CD4-positive, CD25-positive, alpha-beta regulatory T cell (primary cell): ENCODE results near the gene EFNB3. TPM values are rescaled to one million over a fixed set of nuclear protein-coding genes. Genes with fewer than 3 reads are reported as not detected.

Source experiments
- ATAC-seq, 2 donors: fragments of 150-1000 bp; cut with Tn5 transposase; one replicate each; pipeline ENCODE4 v1.10.0; 2021; ENCODE audit warnings: low read depth in 2 of 2, moderate number of reproducible peaks in 2 of 2, moderate library complexity in 1 of 2
- DNase-seq, 3 donors: peaks; one replicate each; pipeline versions ENCODE4 v3.0.0 to v3.0.0-alpha.2; 2012 to 2022; ENCODE audit warnings: mixed read lengths in 1 of 3
- H3K27ac ChIP-seq: one replicate; pipeline ENCODE4 v1.7.0; 2013; ENCODE audit warnings: mild to moderate bottlenecking, low read length; ENCODE audit not compliant: insufficient read depth, poor library complexity, severe bottlenecking
- H3K27me3 ChIP-seq: one replicate; pipeline ENCODE4 v1.7.0; 2013; ENCODE audit warnings: low read length; ENCODE audit not compliant: control insufficient read depth, insufficient read depth
- H3K36me3 ChIP-seq: one replicate; pipeline ENCODE4 v1.7.0; 2013; ENCODE audit warnings: mild to moderate bottlenecking, low read length, moderate library complexity; ENCODE audit not compliant: control insufficient read depth, insufficient read depth
- H3K4me1 ChIP-seq: 2 replicates; pipeline ENCODE4 v1.7.0; 2013; ENCODE audit warnings: mild to moderate bottlenecking, low read length; ENCODE audit not compliant: insufficient read depth, control insufficient read depth, poor library complexity, severe bottlenecking
- H3K4me3 ChIP-seq: one replicate; pipeline ENCODE4 v1.7.0; 2013; ENCODE audit warnings: low read depth, mild to moderate bottlenecking, low read length, moderate library complexity
- H3K9me3 ChIP-seq, 2 experiments: 1 replicate in 1 of 2; 2 replicates in 1 of 2; pipeline ENCODE4 v1.7.0; 2013; ENCODE audit warnings: low read length in 2 of 2, mild to moderate bottlenecking in 1 of 2, moderate library complexity in 1 of 2; ENCODE audit not compliant: control insufficient read depth in 2 of 2
- H3K27ac Mint-ChIP-seq, 3 donors: one replicate each; pipeline ENCODE4 v1.8.0; 2020 to 2022; ENCODE audit warnings: mild to moderate bottlenecking in 3 of 3, mixed read lengths in 3 of 3, moderate library complexity in 2 of 3
- H3K27me3 Mint-ChIP-seq: one replicate; pipeline ENCODE4 v1.8.0; 2022; ENCODE audit warnings: mild to moderate bottlenecking, mixed read lengths
- H3K36me3 Mint-ChIP-seq: one replicate; pipeline ENCODE4 v1.8.0; 2020; ENCODE audit warnings: mixed read lengths
- H3K4me1 Mint-ChIP-seq, 4 donors: one replicate each; pipeline ENCODE4 v1.8.0; 2020 to 2022; ENCODE audit warnings: mixed read lengths in 4 of 4, mild to moderate bottlenecking in 1 of 4
- H3K4me3 Mint-ChIP-seq, 4 donors: one replicate each; pipeline ENCODE4 v1.8.0; 2020 to 2022; ENCODE audit warnings: mild to moderate bottlenecking in 4 of 4, mixed read lengths in 4 of 4, moderate library complexity in 3 of 4
- H3K9me3 Mint-ChIP-seq, 7 donors: one replicate each; pipeline ENCODE4 v1.8.0; 2020 to 2022; ENCODE audit warnings: mixed read lengths in 7 of 7, mild to moderate bottlenecking in 3 of 7, moderate library complexity in 2 of 7
- polyA plus RNA-seq, 4 donors: library from polyadenylated mRNA; unstranded; fragments of 300-500 nt; fragmentation: Illumina TruSeq; gene quantifications; one replicate each; pipeline ENCODE4 v1.2.3, GENCODE V29; 2021
- total RNA-seq: library from RNA; stranded (reverse); gene quantifications from one replicate; pipeline ENCODE4 v1.2.3, GENCODE V29; 2022

Gene EFNB3
- total and polyA plus RNA-seq, 5 donors from 2014 or later: not detected

DNA sequence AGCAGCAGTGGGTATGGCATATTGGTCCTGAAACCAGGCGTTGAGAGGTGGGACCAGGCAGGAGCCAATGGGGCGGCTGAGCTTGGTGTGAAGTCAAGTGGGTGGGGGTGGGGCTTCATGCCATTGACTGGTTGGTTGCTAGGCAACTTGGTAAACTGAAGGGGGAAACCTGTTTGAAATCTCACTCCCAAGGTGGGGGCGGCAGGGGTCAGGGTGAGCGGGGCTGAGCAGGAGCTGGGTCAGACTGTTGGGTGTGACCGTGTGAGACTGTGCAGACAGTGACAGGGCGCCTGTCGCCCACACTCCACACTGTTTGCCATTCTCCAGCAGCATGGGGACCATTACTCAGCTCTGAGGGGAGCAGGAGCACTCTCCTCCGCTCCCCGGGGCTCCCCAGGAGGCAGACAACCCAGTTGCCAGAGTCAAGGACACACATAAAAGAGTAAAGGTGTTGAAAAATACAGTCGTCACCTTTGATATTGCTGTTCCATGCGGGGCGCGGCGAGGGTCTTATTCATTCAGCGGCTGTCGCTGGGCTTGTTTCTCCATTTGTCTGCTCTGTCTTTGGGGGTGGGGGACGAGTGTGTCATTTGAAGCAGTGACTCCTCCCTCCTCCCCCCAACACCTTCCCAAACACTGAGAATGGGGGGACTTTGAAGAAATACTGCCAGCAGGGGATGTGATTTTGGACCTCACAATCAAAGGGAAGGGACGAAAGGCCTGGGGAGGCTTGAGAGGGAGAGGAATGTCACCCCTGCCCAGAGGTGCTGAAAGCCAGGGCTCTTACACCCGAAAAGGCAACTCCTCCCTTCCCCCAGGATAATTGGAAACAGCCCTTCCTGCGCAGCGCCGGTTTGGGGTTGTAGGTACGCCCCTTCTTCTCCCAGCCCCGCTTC lies 1.2 kb upstream of the EFNB3 start:
- H3K4me3 Mint-ChIP-seq: peak overlapping the region in 3 of 4 donors; percentile 27 to 67 (median 48)
- peaks cover 36% of the 10 kb centered on the region for H3K27me3 Mint-ChIP-seq
- peaks cover 0 to 3% (median 0%) of the 10 kb centered on the region in 7 donors for H3K9me3 Mint-ChIP-seq
- Histone ChIP-seq H3K27me3 (peaks cover 4% of the 10 kb centered on the region), H3K4me3 (no peak overlapping the region), H3K27ac (no peak overlapping the region), H3K4me1 (peaks cover 14% of the 10 kb centered on the region), H3K9me3 (no peaks in the 10 kb centered on the region), H3K36me3 (peaks cover 15% of the 10 kb centered on the region)
- ATAC-seq (no peak), DNase-seq (no peak)
- no peak overlapping the region for H3K27ac Mint-ChIP-seq
- peaks cover 0 to 26% (median 5%) of the 10 kb centered on the region in 4 donors for H3K4me1 Mint-ChIP-seq
- H3K36me3 Mint-ChIP-seq: peaks cover 14% of the 10 kb centered on the region

DNA sequence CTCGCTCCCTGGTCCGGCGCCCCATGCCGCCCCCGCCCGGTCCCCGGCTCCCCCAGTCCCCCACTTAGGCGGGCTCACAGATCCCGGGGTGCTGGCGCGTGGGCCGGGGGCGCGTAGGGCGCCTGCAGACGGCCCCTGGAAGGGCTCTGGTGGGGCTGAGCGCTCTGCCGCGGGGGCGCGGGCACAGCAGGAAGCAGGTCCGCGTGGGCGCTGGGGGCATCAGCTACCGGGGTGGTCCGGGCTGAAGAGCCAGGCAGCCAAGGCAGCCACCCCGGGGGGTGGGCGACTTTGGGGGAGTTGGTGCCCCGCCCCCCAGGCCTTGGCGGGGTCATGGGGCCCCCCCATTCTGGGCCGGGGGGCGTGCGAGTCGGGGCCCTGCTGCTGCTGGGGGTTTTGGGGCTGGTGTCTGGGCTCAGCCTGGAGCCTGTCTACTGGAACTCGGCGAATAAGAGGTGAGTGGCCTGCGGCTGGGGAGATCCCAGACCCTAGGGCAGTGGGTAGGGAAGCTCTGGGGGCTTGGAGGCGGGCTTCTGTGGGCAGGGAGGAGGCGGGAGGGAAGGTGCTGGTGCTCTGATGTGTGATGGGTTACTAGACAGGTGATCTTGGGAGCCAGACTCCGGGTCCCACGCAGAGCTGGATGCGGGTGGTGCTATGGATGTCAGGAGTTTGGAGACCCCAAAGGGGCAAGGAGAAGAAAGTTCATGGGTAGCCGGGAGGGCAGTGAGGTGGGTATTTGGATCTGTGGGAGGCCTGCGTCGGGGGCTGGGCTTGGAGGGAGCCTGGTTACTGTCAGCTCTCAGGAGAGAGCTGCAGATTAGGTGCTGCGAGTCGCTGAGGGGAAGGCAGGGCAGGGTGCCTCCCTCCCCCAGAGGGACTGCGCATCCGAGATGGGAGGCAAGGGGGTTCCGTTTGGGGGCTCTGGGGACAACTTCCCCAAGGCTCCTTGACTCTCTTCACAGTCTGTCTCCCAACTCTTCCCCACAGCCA lies 560 bp downstream of the EFNB3 start:
- Mint-ChIP-seq H3K9me3 (peaks cover 0 to 5% (median 0%) of the 10 kb centered on the region in 7 donors), H3K27ac (peak overlapping the region in 1 of 3 donors; percentile 3), H3K27me3 (peaks cover 42% of the 10 kb centered on the region), H3K4me3 (peak overlapping the region in 3 of 4 donors; percentile 57 to 68 (median 63)), H3K36me3 (peaks cover 13% of the 10 kb centered on the region), H3K4me1 (peaks cover 0 to 32% (median 8%) of the 10 kb centered on the region in 4 donors)
- no peaks in the 10 kb centered on the region for H3K9me3 ChIP-seq
- peaks cover 13% of the 10 kb centered on the region for H3K36me3 ChIP-seq
- peaks cover 14% of the 10 kb centered on the region for H3K4me1 ChIP-seq
- peak in 1 of 2 donors; percentile 28 for ATAC-seq
- no peak for DNase-seq
- H3K27ac ChIP-seq: no peak overlapping the region
- no peak overlapping the region for H3K4me3 ChIP-seq
- peaks cover 4% of the 10 kb centered on the region for H3K27me3 ChIP-seq

GRCh38 chr17:7706631-7707354 lies 1.8 kb downstream of the EFNB3 start:
- DNase-seq (no peak), ATAC-seq (no peak)
- Histone ChIP-seq H3K4me3 (no peak overlapping the region), H3K9me3 (no peaks in the 10 kb centered on the region), H3K4me1 (peaks cover 14% of the 10 kb centered on the region), H3K36me3 (peaks cover 4% of the 10 kb centered on the region), H3K27ac (no peak overlapping the region), H3K27me3 (peaks cover 4% of the 10 kb centered on the region)
- H3K4me3 Mint-ChIP-seq: no peak overlapping the region
- no peak overlapping the region for H3K27ac Mint-ChIP-seq
- H3K27me3 Mint-ChIP-seq: peaks cover 48% of the 10 kb centered on the region
- H3K4me1 Mint-ChIP-seq: peaks cover 0 to 39% (median 9%) of the 10 kb centered on the region in 4 donors
- peaks cover 9% of the 10 kb centered on the region for H3K36me3 Mint-ChIP-seq
- peaks cover 0 to 5% (median 0%) of the 10 kb centered on the region in 7 donors for H3K9me3 Mint-ChIP-seq

DNA sequence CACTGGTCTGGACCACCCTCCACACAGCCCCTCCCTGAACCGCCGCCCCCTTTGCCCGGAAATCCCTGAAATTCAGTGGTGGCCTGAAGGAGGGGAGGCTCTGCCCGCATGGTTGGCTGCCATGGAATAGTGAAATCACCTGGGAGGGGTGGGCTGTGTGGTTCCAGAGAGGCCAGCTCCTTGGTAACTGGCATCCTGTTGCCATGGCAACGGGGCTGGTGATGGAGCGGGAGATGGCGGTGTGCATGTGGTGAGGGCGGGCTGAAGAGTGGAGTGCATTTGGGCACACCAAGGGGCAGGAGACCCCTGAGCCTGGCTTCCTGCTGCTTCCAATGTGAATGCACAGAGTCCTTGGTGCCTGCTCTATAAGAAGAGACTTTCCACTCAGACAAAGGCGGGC lies 2.4 kb downstream of the EFNB3 start:
- H3K36me3 Mint-ChIP-seq: peaks cover 5% of the 10 kb centered on the region
- peaks cover 4% of the 10 kb centered on the region for H3K27me3 ChIP-seq
- ATAC-seq (no peak), DNase-seq (no peak)
- H3K27me3 Mint-ChIP-seq: peaks cover 52% of the 10 kb centered on the region
- no peak overlapping the region for H3K27ac Mint-ChIP-seq
- H3K27ac ChIP-seq: no peak overlapping the region
- H3K4me3 ChIP-seq: no peak overlapping the region
- H3K9me3 Mint-ChIP-seq: peaks cover 0 to 5% (median 0%) of the 10 kb centered on the region in 7 donors
- no peak overlapping the region for H3K4me3 Mint-ChIP-seq
- H3K36me3 ChIP-seq: no peaks in the 10 kb centered on the region
- H3K4me1 Mint-ChIP-seq: peaks cover 0 to 39% (median 9%) of the 10 kb centered on the region in 4 donors
- H3K9me3 ChIP-seq: no peaks in the 10 kb centered on the region
- H3K4me1 ChIP-seq: peaks cover 14% of the 10 kb centered on the region

- Histone ChIP-seq H3K4me1 (peaks cover 14% of the 10 kb centered on the region), H3K27me3 (peaks cover 4% of the 10 kb centered on the region), H3K4me3 (no peak overlapping the region), H3K36me3 (no peaks in the 10 kb centered on the region), H3K9me3 (no peaks in the 10 kb centered on the region), H3K27ac (no peak overlapping the region)
- H3K4me3 Mint-ChIP-seq: no peak overlapping the region
- peaks cover 0 to 39% (median 9%) of the 10 kb centered on the region in 4 donors for H3K4me1 Mint-ChIP-seq
- peaks cover 5% of the 10 kb centered on the region for H3K36me3 Mint-ChIP-seq
- ATAC-seq (no peak), DNase-seq (no peak)
- H3K27ac Mint-ChIP-seq: no peak overlapping the region
- peaks cover 0 to 5% (median 0%) of the 10 kb centered on the region in 7 donors for H3K9me3 Mint-ChIP-seq
- H3K27me3 Mint-ChIP-seq: peaks cover 57% of the 10 kb centered on the region
Observed at GRCh38 chr17:7707858-7708750, 3.1 kb downstream of the EFNB3 start.

GRCh38 chr17:7709031-7709430 lies 4.0 kb downstream of the EFNB3 start:
- no peak overlapping the region for H3K4me3 Mint-ChIP-seq
- peaks cover 0 to 37% (median 11%) of the 10 kb centered on the region in 4 donors for H3K4me1 Mint-ChIP-seq
- no peak for DNase-seq

More at GRCh38 chr17:7709031-7709430, 4.0 kb downstream of the EFNB3 start:
- peaks cover 5% of the 10 kb centered on the region for H3K36me3 Mint-ChIP-seq
- no peaks in the 10 kb centered on the region for H3K9me3 ChIP-seq
- H3K4me3 ChIP-seq: no peak overlapping the region
- H3K4me1 ChIP-seq: peaks cover 14% of the 10 kb centered on the region
- no peak for ATAC-seq
- no peak overlapping the region for H3K27ac Mint-ChIP-seq
- peaks cover 0 to 5% (median 0%) of the 10 kb centered on the region in 7 donors for H3K9me3 Mint-ChIP-seq
- peaks cover 59% of the 10 kb centered on the region for H3K27me3 Mint-ChIP-seq
- no peaks in the 10 kb centered on the region for H3K36me3 ChIP-seq
- peaks cover 8% of the 10 kb centered on the region for H3K27me3 ChIP-seq
- H3K27ac ChIP-seq: no peak overlapping the region
